GM18526 (cell line): Measurements from ENCODE around the gene CLDN8.

Source experiments
- POLR2A ChIP-seq: IDR thresholded peaks from 3 replicates; pipeline ENCODE4 v1.6.1; 2011; ENCODE audit not compliant: insufficient read length; ENCODE audit errors: extremely low read depth

Gene CLDN8

DNA sequence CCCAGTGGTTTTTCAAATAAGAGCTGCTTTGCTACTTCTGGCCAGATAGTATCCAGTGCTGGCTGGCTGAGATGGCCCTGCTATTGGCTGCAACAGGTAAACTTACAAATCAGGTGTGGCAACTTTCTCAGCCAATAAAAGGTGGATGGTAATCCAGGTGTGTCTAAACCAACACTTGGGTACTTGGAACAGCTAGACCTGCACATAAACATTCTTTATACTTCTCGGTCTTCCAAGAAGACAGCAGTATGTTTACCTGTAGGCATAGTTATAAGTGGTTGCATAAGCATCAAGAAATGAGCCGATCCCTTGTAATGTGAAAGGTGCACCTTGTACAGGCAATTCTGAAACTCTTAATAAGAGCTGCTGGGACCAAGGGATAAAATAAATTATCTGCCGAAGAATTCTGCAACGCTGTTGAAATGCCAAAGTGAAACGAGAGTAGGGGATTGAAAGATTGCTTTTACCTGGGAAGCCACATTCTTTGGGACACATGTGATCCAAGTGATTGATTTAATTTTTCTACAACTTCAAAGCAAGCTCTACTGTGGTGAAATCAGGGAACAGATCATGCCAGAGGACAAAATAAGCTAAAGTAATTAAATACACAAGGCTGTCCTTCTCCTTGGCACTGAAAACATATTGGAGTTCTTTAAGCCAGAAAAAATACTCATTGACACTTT is at the start of gene CLDN8:
Gene CLDN8, minus strand, starts transcription at position 57 of the 683 bp plus-strand sequence. CDS start 172 bp downstream, outside the sequence.
- TF ChIP-seq POLR2A: no peak

DNA sequence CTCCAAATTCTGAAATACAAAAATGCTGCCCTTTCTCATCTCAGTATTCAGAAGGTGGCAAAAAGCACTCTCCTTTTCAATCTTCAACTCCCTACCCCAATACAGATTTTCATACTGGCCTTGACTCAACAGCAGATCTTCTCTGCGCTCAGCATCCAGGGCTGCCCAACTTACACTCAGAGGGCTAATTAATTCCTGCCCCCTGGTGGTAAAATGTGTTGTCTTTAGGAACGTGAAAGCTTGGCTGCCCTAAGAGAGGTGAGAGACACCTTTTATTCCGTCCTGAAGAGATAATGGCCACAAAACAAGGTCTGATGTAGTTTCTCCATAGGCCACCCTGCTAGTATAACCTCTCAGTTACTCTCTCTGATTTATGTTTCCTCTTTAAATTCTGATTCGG is 41.9 kb upstream of the CLDN8 start:
- TF ChIP-seq POLR2A: no peak

- no peak for TF ChIP-seq POLR2A
These were observed 40.2 kb upstream of the CLDN8 start for GRCh38 chr21:30256100-30256499.

- no peak for TF ChIP-seq POLR2A
These were observed 39.8 kb upstream of the CLDN8 start for GRCh38 chr21:30255679-30256078.

DNA sequence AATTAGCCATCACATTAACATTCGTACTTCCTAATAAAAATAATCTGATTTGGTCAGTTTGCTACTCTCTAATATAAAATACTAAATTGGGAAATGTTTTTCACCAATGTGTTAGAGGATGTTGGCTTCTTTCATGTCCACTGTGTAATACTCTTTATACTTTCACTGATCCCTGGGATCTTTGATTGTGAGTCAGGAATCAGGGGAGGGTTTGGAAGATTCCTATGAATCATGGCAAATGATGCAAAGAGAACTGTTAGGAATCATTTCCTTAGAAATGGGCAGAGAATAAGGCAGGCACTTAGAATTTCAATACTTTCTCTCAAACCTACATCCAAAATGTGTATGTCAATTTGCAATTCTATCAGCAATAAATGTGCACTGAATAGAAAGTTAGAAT is 35.9 kb upstream of the CLDN8 start:
- no peak for TF ChIP-seq POLR2A

DNA sequence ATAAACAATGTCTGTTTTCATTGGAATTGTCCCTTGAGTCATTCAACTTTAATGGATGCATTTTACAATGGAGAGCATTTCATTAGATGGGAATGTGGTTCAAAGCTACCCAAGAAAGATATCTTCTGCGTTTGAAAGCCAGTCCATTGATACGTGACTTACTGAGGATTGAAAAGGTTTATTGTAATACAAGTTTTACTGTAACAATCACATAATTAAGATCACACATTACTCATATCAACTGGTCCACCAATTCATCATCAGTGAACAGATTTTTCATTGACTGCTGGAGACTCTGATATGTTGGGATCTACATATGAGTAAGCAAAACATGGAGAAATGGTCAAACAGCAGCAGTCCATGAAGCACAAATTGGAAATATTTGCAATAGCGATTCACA is 34.0 kb upstream of the CLDN8 start:
- no peak for TF ChIP-seq POLR2A

DNA sequence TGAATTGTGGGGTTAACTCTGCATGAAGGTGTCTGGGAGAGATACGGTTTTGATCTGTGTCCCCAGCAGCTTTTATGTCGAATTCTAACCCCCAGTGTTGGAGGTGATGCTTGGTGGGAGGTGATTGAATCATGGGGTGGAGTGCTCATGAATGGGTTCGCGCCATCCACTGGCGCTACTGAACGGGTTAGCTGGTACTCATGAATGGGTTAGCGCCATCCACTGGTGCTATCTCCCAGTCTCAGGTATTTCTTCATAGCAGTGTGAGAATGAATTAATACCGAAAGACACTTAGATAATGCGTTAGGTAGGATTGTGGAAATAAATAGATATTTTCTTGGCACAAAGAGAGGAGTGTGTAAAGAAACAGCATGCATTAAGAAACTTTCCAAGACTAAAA is 32.9 kb upstream of the CLDN8 start:
- no peak for TF ChIP-seq POLR2A

GRCh38 chr21:30245061-30245460 is 29.2 kb upstream of the CLDN8 start:
- no peak for TF ChIP-seq POLR2A

DNA sequence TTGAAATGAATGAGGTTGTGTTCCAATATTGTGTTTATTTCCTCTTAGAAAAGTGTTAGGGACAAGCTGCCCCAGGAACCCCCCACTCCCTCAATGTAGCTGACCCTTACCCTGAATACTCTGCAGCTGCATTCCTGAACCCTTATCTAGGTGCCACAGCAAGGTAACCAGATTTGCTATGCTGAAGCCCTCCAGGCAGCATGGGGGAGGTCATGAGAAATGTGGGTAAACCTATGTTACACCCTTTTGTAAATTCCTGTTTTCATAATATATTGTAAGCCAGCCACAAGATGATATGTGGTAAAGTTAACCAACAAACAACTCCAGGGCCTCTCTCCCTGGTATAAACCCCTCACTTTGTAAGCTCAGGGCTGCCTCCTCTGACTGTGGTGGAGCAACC is 27.8 kb upstream of the CLDN8 start:
- no peak for TF ChIP-seq POLR2A

GRCh38 chr21:30240661-30241060 is 24.8 kb upstream of the CLDN8 start:
- TF ChIP-seq POLR2A: no peak

DNA sequence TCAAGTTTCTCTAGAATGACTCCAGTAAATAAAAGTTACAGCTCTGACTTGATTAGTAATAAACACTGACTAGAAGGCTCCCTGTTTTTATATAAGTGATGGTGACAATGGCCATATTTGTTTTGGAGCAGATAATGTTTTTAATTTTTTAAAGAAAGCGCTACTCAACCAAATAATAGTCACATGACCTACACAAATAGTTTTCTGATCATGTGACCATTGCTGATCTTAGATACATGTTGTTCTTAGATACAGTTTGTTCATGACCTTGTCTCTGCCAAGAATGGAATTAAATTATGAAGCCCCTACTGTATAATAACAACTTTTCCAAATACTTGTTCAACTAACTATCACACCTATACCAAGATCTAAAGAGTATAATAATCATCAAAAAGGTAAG is 22.3 kb upstream of the CLDN8 start:
- TF ChIP-seq POLR2A: no peak

- no peak for TF ChIP-seq POLR2A
These were observed 18.7 kb upstream of the CLDN8 start for GRCh38 chr21:30234643-30235042.

- no peak for TF ChIP-seq POLR2A
These were observed 18.2 kb upstream of the CLDN8 start for GRCh38 chr21:30234050-30234449.

GRCh38 chr21:30233228-30234020 is 17.5 kb upstream of the CLDN8 start:
- no peak for TF ChIP-seq POLR2A

DNA sequence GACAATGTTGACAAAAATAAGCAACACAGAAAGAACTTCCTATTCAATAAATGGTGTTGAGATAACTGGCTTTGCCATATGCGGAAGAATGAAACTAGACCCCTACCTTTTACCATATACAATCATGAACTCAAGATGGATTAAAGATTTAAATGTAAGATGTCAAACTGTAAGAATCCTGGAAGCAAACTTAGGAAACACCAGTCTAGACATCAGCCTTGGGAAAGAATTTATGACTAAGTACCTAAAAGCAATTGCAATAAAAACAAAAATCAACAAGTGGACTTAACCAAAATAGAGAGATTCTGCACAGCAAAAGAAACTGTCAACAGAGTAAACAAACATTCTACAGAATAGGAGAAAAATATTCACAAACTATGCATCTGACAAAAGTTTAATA is 16.1 kb upstream of the CLDN8 start:
- TF ChIP-seq POLR2A: no peak

GRCh38 chr21:30227633-30228404 is 11.9 kb upstream of the CLDN8 start:
- no peak for TF ChIP-seq POLR2A

GRCh38 chr21:30227128-30227527 is 11.2 kb upstream of the CLDN8 start:
- TF ChIP-seq POLR2A: no peak

GRCh38 chr21:30223596-30223995 is 7.7 kb upstream of the CLDN8 start:
- TF ChIP-seq POLR2A: no peak
